GM19372 (cell line): Measurements from ENCODE around the gene DNAJA2.
A peak's percentile ranks its signal among the peaks of the same experiment; 100 is the strongest.
"Not testable (repeated sequence)": the region's sequence is repeated elsewhere in the genome, so short reads cannot be mapped to it uniquely, and the experiment has no call there.

Source experiments
- ATAC-seq: cut with Tn5 transposase; IDR thresholded peaks from one replicate; pipeline ENCODE4 v1.9.1; 2021; ENCODE audit warnings: mild to moderate bottlenecking, low read depth, moderate library complexity; ENCODE audit not compliant: unreplicated experiment

DNAJA2 gene

DNA sequence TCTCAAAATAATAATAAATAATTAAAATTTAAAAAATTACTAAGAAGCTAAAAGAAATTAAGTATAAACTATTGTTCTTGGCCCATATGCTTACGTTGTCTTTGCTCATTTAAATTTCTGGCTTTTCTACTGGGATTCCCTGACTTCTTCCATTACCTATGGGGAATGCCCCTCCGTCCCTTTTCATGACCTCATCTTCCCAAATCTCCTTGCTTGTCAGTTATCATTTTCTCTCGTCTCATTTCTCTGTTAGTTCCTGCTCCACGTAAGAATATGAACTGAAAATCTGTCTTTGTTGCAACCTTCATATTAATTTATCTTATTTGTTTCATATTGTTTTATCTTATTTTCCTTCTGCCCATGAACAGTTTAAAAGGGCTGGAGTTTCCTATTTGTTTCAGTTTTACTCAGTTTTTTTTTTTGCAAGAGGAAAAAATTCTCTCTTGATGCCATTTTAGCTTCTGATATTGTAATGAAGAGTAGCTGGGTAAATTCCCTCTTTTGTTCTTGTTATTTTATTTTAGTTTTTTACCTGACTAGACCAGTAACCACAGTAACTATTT is 2.5 kb upstream of the DNAJA2 start:
- no peak for ATAC-seq

- no peak for ATAC-seq
These were observed 1.7 kb upstream of the DNAJA2 start for GRCh38 chr16:46975165-46975564.

DNA sequence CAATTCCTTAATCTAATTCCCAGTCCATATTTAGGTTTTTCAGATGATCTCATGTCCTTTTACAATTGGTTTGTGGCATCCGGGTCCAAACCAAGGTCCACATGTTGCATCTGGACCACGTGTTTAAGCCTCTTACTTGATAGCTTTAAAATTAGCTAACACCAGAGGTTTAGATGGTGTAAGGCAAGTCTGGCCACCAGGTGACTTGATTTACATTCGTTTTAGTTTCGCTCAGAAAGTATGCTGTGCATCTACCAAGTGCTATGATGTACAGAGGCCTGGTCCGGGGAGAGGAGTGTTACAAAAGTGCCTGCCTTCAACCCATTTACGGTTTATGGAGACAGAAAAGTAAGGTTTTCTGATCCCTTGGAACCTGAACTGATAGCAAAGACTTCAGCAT is 878 bp upstream of the DNAJA2 start:
- no peak for ATAC-seq

GRCh38 chr16:46973996-46974324 is 486 bp upstream of the DNAJA2 start:
- ATAC-seq: no peak

GRCh38 chr16:46972429-46973206 is 856 bp downstream of the DNAJA2 start:
- peak; percentile 53 for ATAC-seq

- no peak for ATAC-seq
These were observed 2.2 kb downstream of the DNAJA2 start for GRCh38 chr16:46971271-46971670.

GRCh38 chr16:46970089-46970488 is 3.4 kb downstream of the DNAJA2 start:
- no peak for ATAC-seq

GRCh38 chr16:46968063-46968435 is 5.4 kb downstream of the DNAJA2 start:
- ATAC-seq: no peak

DNA sequence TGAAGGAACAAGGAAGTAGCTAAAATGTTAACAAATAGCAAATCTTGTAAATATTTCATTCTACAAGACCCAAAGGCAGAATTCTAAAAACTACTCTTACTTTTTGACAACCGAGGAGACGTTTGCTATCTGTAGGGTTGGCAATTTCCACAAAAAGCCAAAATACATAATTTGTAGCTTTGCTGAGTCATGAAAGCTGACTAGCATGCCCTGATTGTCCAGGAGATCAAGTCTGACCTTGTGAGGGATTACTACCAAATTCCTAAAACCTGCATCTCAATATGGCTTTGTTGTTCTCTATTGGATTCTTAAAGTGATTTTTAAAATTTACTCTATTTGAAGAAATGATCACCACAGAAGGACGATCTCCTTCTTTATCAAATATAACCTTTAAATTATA is 10.8 kb downstream of the DNAJA2 start:
- no peak for ATAC-seq

GRCh38 chr16:46961373-46962353 is 11.8 kb downstream of the DNAJA2 start:
- ATAC-seq: no peak

DNA sequence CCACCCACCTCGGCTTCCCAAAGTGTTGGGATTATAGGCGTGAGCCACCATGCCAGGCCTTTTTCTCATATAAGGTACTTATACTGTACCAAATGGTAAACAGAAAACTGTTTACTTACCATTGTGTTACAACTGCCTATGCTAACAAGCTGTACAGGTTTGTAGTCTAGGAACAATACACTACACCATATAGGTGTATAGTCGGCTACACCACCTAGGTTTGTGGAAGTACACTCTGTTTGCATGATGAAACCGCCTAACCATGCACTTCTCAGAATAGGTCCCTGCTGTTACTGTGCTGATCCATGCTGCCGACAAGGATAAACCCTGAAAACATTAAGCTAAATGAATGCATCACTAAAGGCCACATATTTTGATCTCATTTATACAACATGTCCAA is 18.9 kb downstream of the DNAJA2 start:
- ATAC-seq: no peak

DNA sequence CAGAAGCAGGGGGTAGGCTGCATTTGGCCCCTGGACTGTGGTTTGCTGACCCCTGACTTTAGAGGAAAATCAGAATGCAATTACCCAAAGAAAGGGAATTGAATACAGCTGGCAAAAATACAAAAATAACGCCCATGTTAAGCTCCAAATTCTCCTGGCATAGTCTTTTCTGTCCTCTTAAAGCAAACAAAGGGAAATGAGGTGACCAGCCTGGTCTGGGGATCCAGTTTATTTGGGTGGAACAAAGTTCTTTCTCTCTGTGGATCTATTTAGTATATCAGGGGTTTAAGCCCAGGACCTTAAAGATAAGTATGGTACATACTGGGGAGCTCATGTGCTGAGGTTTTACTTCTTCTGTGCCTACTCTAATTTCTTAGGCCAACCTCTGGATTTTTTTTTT is 23.5 kb downstream of the DNAJA2 start:
- ATAC-seq: no peak

GRCh38 chr16:46949241-46949892 is 24.1 kb downstream of the DNAJA2 start:
- no peak for ATAC-seq

DNA sequence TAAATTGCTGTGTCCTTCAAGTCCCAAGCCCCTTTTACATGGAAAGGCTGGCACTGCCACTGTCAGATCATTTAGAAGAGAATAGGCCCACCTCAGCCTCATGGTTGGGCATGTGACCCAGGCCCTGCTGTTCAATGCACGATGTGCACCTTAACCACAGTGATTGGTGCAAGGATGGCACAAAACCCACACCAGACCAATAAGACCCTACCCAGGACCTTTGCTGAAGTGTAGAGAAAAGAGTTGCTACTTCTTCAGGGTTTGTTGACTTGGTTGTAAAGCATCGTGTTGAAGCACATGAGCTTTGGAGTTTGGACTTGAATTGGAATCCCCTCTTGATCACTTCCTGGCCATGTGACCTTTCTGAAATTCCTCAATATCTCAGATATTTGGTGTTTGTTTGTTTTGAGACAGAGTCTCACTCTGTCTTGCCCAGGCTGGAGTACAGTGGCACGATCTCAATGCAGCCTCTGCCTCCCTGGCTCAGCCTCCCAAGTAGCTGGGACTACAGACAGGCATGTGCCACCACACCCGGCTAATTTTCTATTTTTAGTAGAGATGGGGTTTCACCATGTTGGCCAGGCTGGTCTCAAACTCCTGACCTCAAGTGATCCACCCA is 24.8 kb downstream of the DNAJA2 start:
- no peak for ATAC-seq

GRCh38 chr16:46947900-46948547 is 25.4 kb downstream of the DNAJA2 start:
- ATAC-seq: peak; percentile 64

DNA sequence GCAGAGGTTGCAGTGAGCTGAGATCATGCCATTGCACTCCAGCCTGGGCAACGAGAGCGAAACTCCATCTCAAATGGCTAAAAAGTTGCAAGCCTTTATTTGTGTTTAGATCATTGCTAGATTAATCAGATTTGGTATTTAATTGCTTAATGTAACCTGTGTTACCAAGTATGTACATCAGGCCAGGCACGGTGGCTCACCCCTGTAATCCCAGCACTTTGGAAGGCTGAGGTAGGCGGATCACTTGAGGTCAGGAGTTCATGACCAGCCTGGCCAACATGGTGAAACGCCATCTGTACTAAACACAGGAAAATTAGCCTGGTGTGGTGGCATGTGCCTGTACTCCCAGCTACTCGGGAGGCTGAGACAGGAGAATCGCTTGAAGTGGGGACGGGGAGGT is 28.8 kb downstream of the DNAJA2 start:
- not testable (repeated sequence) for ATAC-seq

DNA sequence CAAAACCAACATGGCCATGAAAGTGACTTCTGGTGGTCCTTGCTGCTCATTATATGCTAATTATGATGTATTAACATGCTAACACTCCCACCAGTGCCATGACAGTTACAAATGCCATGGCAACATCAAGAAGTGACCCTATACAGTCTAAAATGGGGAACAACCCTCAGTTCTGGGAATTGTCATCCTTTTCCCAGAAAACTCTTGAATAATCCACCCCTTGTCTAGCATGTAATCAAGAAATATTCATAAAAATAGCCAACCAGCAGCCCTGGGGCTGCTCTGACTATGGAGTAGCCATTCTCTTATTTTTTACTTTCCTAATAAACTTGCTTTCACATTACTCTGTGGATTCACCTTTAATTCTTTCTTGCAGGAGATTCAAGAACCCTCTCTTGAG is 35.9 kb downstream of the DNAJA2 start:
- ATAC-seq: no peak

DNA sequence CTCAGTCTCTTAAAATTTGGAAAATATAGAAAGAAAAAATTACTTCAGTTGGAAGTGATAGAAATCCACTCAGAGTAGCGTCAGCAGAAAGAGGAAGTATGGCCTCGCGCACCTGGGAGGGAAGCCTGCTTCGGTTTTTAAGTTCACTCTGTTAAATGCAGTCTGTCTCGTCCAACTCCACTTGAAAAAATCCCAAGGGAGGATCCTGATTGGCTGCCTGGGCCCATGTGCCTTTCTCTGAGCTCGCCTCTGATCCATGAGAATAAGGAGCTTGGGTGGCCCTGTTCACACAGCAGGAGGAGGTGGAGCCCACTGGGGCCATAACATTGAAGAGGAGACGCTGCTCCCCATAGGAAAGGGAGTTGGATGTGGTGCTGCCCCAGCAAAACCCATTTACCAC is 40.7 kb downstream of the DNAJA2 start:
- no peak for ATAC-seq

- ATAC-seq: no peak
These were observed 42.6 kb downstream of the DNAJA2 start for GRCh38 chr16:46930861-46931260.
